Measurements from ENCODE around the gene PRDM2. TPM values are rescaled to one million over a fixed set of nuclear protein-coding genes. Genes with fewer than 3 reads are reported as not detected.

PRDM2 gene
- total RNA-seq, 1 donor from 2014 or later: 50.6 TPM

- intact Hi-C loops (cut with DNase I): no loop called here
- H3K9me3 ChIP-seq: no peaks in the 10 kb centered on the region
- peaks cover 8% of the 10 kb centered on the region for H3K4me1 ChIP-seq
- TF ChIP-seq, protein P1, sequence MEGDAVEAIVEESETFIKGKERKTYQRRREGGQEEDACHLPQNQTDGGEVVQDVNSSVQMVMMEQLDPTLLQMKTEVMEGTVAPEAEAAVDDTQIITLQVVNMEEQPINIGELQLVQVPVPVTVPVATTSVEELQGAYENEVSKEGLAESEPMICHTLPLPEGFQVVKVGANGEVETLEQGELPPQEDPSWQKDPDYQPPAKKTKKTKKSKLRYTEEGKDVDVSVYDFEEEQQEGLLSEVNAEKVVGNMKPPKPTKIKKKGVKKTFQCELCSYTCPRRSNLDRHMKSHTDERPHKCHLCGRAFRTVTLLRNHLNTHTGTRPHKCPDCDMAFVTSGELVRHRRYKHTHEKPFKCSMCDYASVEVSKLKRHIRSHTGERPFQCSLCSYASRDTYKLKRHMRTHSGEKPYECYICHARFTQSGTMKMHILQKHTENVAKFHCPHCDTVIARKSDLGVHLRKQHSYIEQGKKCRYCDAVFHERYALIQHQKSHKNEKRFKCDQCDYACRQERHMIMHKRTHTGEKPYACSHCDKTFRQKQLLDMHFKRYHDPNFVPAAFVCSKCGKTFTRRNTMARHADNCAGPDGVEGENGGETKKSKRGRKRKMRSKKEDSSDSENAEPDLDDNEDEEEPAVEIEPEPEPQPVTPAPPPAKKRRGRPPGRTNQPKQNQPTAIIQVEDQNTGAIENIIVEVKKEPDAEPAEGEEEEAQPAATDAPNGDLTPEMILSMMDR (IDR thresholded peaks at IDR 0.05): no peak
- ATAC-seq (peak; percentile 40 to 48), DNase-seq (no peak)
- no peak overlapping the region for H3K27ac ChIP-seq
- no peaks in the 10 kb centered on the region for H3K27me3 ChIP-seq (ENCODE audit: low read depth)
- H3K36me3 ChIP-seq: no peaks in the 10 kb centered on the region
- no peak overlapping the region for H3K4me3 ChIP-seq
Observed at GRCh38 chr1:13801232-13801631, 101.2 kb downstream of the PRDM2 start.

DNA sequence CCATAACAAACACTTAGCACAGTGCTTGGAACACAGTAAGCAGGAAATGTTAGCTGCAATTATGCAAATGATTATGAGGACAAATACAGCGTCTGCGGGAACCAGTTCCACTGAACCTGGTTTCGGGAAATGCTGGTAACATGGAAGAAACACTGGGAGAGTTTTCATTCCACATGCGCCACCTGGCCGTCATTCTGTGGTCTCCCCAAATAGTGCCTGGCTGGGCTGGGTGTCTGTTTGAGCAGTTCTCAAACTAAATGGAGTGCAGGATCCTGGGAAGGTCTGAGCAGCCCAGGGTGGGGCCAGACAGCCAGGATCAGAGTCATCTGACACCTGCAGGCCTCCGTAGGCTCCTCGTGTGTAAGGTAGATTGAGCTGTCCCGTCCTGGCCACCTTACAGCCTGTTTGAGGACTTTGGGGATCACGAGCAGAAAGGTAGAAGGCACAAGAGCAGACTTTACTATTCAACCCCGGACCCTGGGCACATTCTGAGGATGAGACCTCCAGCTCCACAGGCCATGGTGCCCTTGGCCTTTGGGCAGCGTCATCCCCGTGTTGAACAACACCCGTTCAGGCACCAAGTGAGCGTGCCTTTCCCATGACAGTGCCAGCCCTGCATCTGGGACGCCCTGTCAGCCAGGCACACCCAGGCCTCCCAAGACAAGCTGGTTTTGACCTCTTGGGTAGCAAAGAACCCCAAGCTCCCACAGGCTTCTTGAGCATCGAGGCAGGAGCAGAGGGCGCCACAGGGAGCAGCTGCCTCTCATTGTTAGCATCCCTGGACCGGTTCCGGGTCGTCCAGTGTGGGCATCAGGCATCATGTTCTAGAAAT is 101.9 kb downstream of the PRDM2 start:
- no peaks in the 10 kb centered on the region for H3K9me3 ChIP-seq
- DNase-seq (no peak), ATAC-seq (peak; percentile 67 to 73)
- intact Hi-C loops (cut with DNase I): no loop called here
- H3K4me1 ChIP-seq: peaks cover 8% of the 10 kb centered on the region
- TF ChIP-seq, protein P1 (IDR thresholded peaks at IDR 0.05): peak; percentile 9
- no peaks in the 10 kb centered on the region for H3K36me3 ChIP-seq
- H3K4me3 ChIP-seq: no peak overlapping the region
- H3K27me3 ChIP-seq (ENCODE audit: low read depth): no peaks in the 10 kb centered on the region
- no peak overlapping the region for H3K27ac ChIP-seq

DNA sequence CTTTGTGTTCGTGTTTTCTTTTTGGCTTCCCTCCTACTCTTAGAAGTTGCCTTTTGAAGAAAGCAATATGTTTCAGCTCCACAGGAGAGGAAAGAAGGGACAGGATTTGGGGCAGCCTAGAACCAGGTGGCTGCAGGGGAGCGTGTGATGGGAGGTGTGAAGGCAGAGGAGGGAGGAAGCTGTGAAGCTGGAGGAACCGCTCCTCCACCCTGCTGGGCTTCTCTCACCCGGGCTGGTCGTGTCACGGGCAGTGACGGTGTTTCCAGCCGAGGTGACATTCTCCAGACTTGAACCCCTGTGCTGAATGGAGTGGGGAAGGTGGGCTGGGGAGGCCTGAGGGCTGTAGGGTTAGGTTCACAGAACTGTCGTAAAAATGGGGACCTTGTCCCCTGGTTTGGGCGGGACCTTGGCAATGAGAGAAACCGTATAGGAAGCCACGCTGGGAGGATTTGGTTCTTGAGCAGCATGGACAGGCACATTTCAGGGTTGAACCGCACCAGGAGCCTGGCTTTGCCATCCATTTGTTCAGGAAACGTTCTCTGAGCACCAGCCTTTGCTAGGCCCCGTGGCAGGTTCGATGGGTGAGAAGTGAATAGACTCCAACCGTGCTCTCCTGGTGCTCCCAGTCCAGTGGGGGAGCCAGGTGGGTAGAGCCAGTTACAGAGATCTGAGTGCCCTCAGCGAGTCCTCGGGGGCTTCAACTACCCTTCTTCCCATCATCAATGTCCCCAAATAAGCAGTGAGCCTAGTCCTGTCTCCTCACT is 103.0 kb downstream of the PRDM2 start:
- intact Hi-C loops (cut with DNase I): no loop called here
- TF ChIP-seq, protein P1 (IDR thresholded peaks at IDR 0.05): no peak
- DNase-seq (no peak), ATAC-seq (no peak)
- H3K4me1 ChIP-seq: peaks cover 8% of the 10 kb centered on the region
- no peak overlapping the region for H3K27ac ChIP-seq
- no peaks in the 10 kb centered on the region for H3K27me3 ChIP-seq (ENCODE audit: low read depth)
- H3K4me3 ChIP-seq: no peak overlapping the region
- H3K36me3 ChIP-seq: no peaks in the 10 kb centered on the region
- no peaks in the 10 kb centered on the region for H3K9me3 ChIP-seq

DNA sequence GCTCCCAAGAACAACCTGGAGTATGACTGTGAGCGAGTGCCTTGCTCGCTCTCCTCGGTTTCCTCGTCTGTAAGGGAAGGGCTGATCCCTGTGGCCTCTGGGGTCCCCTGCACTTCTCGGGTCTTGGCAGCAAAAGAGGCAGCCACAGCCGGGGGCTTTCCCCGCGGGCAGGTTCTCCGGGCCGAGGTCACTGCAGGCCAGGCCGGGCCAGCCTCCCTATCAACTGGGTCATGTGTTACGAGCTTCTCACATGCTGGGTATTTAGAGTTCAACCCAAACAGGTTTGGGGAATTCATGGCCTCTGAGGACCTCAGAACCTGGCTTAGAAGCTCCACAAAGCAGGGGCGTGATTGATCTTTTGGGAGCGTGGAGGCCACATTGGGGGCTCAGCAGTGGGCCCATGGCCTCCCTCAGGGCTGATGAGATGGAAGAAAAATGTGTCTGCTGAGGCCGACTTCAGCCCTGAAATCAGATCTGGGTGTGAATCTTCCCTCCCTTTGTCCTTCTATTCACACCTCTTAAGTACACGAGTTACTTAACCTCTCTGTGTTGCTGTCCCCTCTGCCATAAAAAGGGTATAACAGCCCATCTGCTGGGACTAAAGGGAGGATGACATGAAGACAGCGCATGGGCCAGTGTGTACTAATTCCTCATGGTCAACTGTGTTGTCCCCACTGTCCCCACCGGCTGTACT is 103.7 kb downstream of the PRDM2 start:
- intact Hi-C loops (cut with DNase I): no loop called here
- Histone ChIP-seq H3K4me1 (peaks cover 8% of the 10 kb centered on the region), H3K27ac (no peak overlapping the region), H3K4me3 (no peak overlapping the region), H3K27me3 (ENCODE audit: low read depth) (no peaks in the 10 kb centered on the region), H3K36me3 (no peaks in the 10 kb centered on the region), H3K9me3 (no peaks in the 10 kb centered on the region)
- no peak for ATAC-seq
- TF ChIP-seq, protein P1 (IDR thresholded peaks at IDR 0.05): no peak
- DNase-seq: no peak

GRCh38 chr1:13804240-13804633 is 104.2 kb downstream of the PRDM2 start:
- no peaks in the 10 kb centered on the region for H3K9me3 ChIP-seq
- no peaks in the 10 kb centered on the region for H3K27me3 ChIP-seq (ENCODE audit: low read depth)
- TF ChIP-seq, protein P1 (IDR thresholded peaks at IDR 0.05): no peak
- H3K4me3 ChIP-seq: no peak overlapping the region
- ATAC-seq (no peak), DNase-seq (no peak)
- H3K36me3 ChIP-seq: no peaks in the 10 kb centered on the region
- peaks cover 8% of the 10 kb centered on the region for H3K4me1 ChIP-seq
- intact Hi-C loops (cut with DNase I): no loop called here
- H3K27ac ChIP-seq: no peak overlapping the region
